ENCODE results near the gene MRGPRF.

Gene MRGPRF

GRCh38 chr11:69040051-69040450 is 27.0 kb upstream of the MRGPRF start:
- ChIA-PET CTCF (no interaction called here), POLR2A (no interaction called here)
- TF ChIP-seq PRDM1 (tag by site-specific recombination; IDR thresholded peaks at IDR 0.05) (no peak), ZBTB21 (tag by site-specific recombination; IDR thresholded peaks at IDR 0.05) (no peak), TRIM28 (IDR thresholded peaks at IDR 0.05; ENCODE audit: borderline replicate concordance, low read length) (no peak), SP3 (tag by site-specific recombination; IDR thresholded peaks at IDR 0.05) (no peak), REST (tag by site-specific recombination; IDR thresholded peaks at IDR 0.05) (no peak), ZNF560 (tag by site-specific recombination; IDR thresholded peaks at IDR 0.05; ENCODE audit: borderline replicate concordance) (no peak), BCL11B (tag by site-specific recombination; IDR thresholded peaks at IDR 0.05; ENCODE audit: low read depth) (no peak), ZNF544 (tag by site-specific recombination; IDR thresholded peaks at IDR 0.05) (no peak), ZNF16 (tag by site-specific recombination; IDR thresholded peaks at IDR 0.05; ENCODE audit: low read depth) (no peak), ZFP41 (tag by site-specific recombination; IDR thresholded peaks at IDR 0.05; ENCODE audit: borderline replicate concordance) (no peak), ZBTB10 (tag by site-specific recombination; IDR thresholded peaks at IDR 0.05) (no peak), ZNF473 (tag by site-specific recombination; IDR thresholded peaks at IDR 0.05) (no peak), ZNF266 (tag by site-specific recombination; IDR thresholded peaks at IDR 0.05; ENCODE audit: low read depth) (no peak), ZNF354C (tag by site-specific recombination; IDR thresholded peaks at IDR 0.05; ENCODE audit: borderline replicate concordance, low read depth) (no peak)
- Histone ChIP-seq H3K4me1 (ENCODE audit: control insufficient read depth, insufficient read depth, low read length) (no peaks in the 10 kb centered on the region), H3K9me3 (ENCODE audit: control insufficient read depth, insufficient read depth, low read depth, low read length) (no peaks in the 10 kb centered on the region), H3K4me3 (ENCODE audit: low read depth, low read length) (no peak overlapping the region), H3K36me3 (ENCODE audit: control insufficient read depth in 2 of 2, insufficient read depth in 1 of 2, low read length in 2 of 2) (no peaks in the 10 kb centered on the region), H3K27ac (ENCODE audit: extremely low read depth, low read depth, low read length) (no peak overlapping the region)

- POLR2A ChIA-PET, result no interaction called here
- CTCF ChIA-PET, result no interaction called here
- Histone ChIP-seq H3K4me1 (ENCODE audit: control insufficient read depth, insufficient read depth, low read length) (no peaks in the 10 kb centered on the region), H3K4me3 (ENCODE audit: low read depth, low read length) (no peak overlapping the region), H3K9me3 (ENCODE audit: control insufficient read depth, insufficient read depth, low read depth, low read length) (no peaks in the 10 kb centered on the region), H3K27ac (ENCODE audit: extremely low read depth, low read depth, low read length) (no peak overlapping the region), H3K36me3 (ENCODE audit: control insufficient read depth in 2 of 2, insufficient read depth in 1 of 2, low read length in 2 of 2) (no peaks in the 10 kb centered on the region)
- TF ChIP-seq ZNF121 (tag by site-specific recombination; IDR thresholded peaks at IDR 0.05) (no peak), ZNF398 (tag by site-specific recombination; IDR thresholded peaks at IDR 0.05) (no peak), ATF2 (tag by site-specific recombination; IDR thresholded peaks at IDR 0.05; ENCODE audit: low read depth) (no peak), ZNF394 (tag by site-specific recombination; IDR thresholded peaks at IDR 0.05; ENCODE audit: borderline replicate concordance) (no peak), ZNF555 (tag by site-specific recombination; conservative IDR thresholded peaks at IDR 0.05) (no peak), REPIN1 (tag by site-specific recombination; IDR thresholded peaks at IDR 0.05; ENCODE audit: low read depth) (no peak), ZNF670 (tag by site-specific recombination; IDR thresholded peaks at IDR 0.05; ENCODE audit: low read depth) (no peak), FEZF1 (tag by site-specific recombination; IDR thresholded peaks at IDR 0.05) (no peak)
Measured at GRCh38 chr11:69039501-69039900, 26.5 kb upstream of the MRGPRF start.
